NCI-H1048 (cell line): ENCODE results near the gene CCPG1.
"Not testable (repeated sequence)": the region's sequence is repeated elsewhere in the genome, so short reads cannot be mapped to it uniquely, and the experiment has no call there.

Experiments
- DNase-seq: peaks from one replicate; lab custom pipeline; 2025; lab: John Stamatoyannopoulos, UW

Gene CCPG1

GRCh38 chr15:55408012-55408928 lies at the start of gene CCPG1, which contains the start of gene PIERCE2:
Gene CCPG1 (minus strand): TSS chr15:55408359. CDS start chr15:55389424, 18,935 bp downstream.
Gene PIERCE2 (plus strand): TSS chr15:55408495. CDS start chr15:55408769, 274 bp downstream.
- peak; percentile 79 for DNase-seq

GRCh38 chr15:55457401-55458022 lies 49.4 kb upstream of the CCPG1 start:
- DNase-seq = no peak

- DNase-seq = not testable (repeated sequence)
These were observed 38.9 kb upstream of the CCPG1 start for GRCh38 chr15:55447030-55447394.

- DNase-seq = not testable (repeated sequence)
These were observed 38.3 kb upstream of the CCPG1 start for GRCh38 chr15:55446379-55447029.

GRCh38 chr15:55445936-55446335 lies 37.8 kb upstream of the CCPG1 start:
- not testable (repeated sequence) for DNase-seq

- not testable (repeated sequence) for DNase-seq
These were observed 35.0 kb upstream of the CCPG1 start for GRCh38 chr15:55443141-55443540.

- peak; percentile 19 for DNase-seq
These were observed 27.0 kb upstream of the CCPG1 start for GRCh38 chr15:55434989-55435825.

- DNase-seq = no peak
These were observed 13.9 kb upstream of the CCPG1 start for GRCh38 chr15:55422089-55422488.

GRCh38 chr15:55420171-55420866 lies 12.2 kb upstream of the CCPG1 start:
- DNase-seq = no peak

GRCh38 chr15:55417678-55418077 lies 9.5 kb upstream of the CCPG1 start:
- not testable (repeated sequence) for DNase-seq

- not testable (repeated sequence) for DNase-seq
These were observed 817 bp upstream of the CCPG1 start for GRCh38 chr15:55408976-55409375.

- DNase-seq = no peak
These were observed 604 bp downstream of the CCPG1 start for GRCh38 chr15:55407498-55408011.

GRCh38 chr15:55403531-55403930 lies 4.6 kb downstream of the CCPG1 start:
- DNase-seq = no peak

GRCh38 chr15:55402707-55403106 lies 5.5 kb downstream of the CCPG1 start:
- DNase-seq = no peak

- no peak for DNase-seq
These were observed 6.3 kb downstream of the CCPG1 start for GRCh38 chr15:55401786-55402246.

GRCh38 chr15:55400050-55400449 lies 8.1 kb downstream of the CCPG1 start:
- DNase-seq = not testable (repeated sequence)

GRCh38 chr15:55398243-55398642 lies 9.9 kb downstream of the CCPG1 start:
- DNase-seq = no peak

- DNase-seq = no peak
These were observed 13.5 kb downstream of the CCPG1 start for GRCh38 chr15:55394694-55395093.

- no peak for DNase-seq
These were observed 18.9 kb downstream of the CCPG1 start for GRCh38 chr15:55389264-55389607.

GRCh38 chr15:55387027-55387426 lies 21.1 kb downstream of the CCPG1 start:
- no peak for DNase-seq

GRCh38 chr15:55383687-55384086 lies 24.5 kb downstream of the CCPG1 start:
- no peak for DNase-seq
